B cell (primary cell): ENCODE data around the gene TESK2. TPM values are rescaled to one million over a fixed set of nuclear protein-coding genes. Genes with fewer than 3 reads are reported as not detected.
"Not testable (repeated sequence)": the region's sequence is repeated elsewhere in the genome, so short reads cannot be mapped to it uniquely, and the experiment has no call there.

Experiments used
- ATAC-seq: fragments of 200-7000 bp; cut with Tn5 transposase; one replicate; pipeline ENCODE4 v1.10.0; 2021; ENCODE audit warnings: low read depth, mild to moderate bottlenecking, moderate number of reproducible peaks, moderate library complexity
- CTCF ChIA-PET: fragments of 350-600 bp; sonication (Branson Sonifier 250); formaldehyde crosslinking; loops from one replicate; lab custom pipeline; 2021; ENCODE audit warnings: antibody characterized with exemption, inconsistent platforms; lab: Charles Lee
- POLR2A ChIA-PET: fragments of 350-600 bp; sonication (Branson Sonifier 250); formaldehyde crosslinking; loops from one replicate; lab custom pipeline; 2021; ENCODE audit warnings: antibody characterized with exemption; lab: Charles Lee
- DNase-seq: peaks from one replicate; pipeline ENCODE4 v3.0.0; 2013
- H2AFZ ChIP-seq: 2 replicates; pipeline ENCODE4 v1.6.1; 2012; ENCODE audit warnings: mild to moderate bottlenecking, low read depth, low read length; ENCODE audit not compliant: insufficient read depth, poor library complexity, severe bottlenecking
- H3K27ac ChIP-seq, 2 donors: 1 replicate in 1 of 2; 2 replicates in 1 of 2; pipeline ENCODE4 v1.5.1; 2012 to 2013; ENCODE audit warnings: low read length in 2 of 2, mild to moderate bottlenecking in 2 of 2, moderate library complexity in 1 of 2
- H3K27me3 ChIP-seq, 4 experiments: fragments of 200-600 bp in 1 of 4; sonication (generic) in 1 of 4; replicated peaks in 1 of 4; 1 replicate in 2 of 4; 2 replicates in 2 of 4; pipeline versions ENCODE4 v1.6.1 to v1.7.0; 2013 to 2016; ENCODE audit warnings: low read length in 3 of 4, mild to moderate bottlenecking in 2 of 4, mixed read lengths in 1 of 4, moderate library complexity in 1 of 4; ENCODE audit not compliant: insufficient read depth in 4 of 4, control insufficient read depth in 3 of 4; ENCODE audit errors: control extremely low read depth in 1 of 4
- H3K36me3 ChIP-seq, 2 experiments: replicated peaks in 1 of 2; 1 replicate in 1 of 2; 2 replicates in 1 of 2; pipeline versions ENCODE4 v1.6.1 to v1.7.1; 2013; ENCODE audit warnings: low read length in 1 of 2; ENCODE audit not compliant: insufficient read depth in 2 of 2, control insufficient read depth in 1 of 2; ENCODE audit errors: control extremely low read depth in 1 of 2, extremely low read depth in 1 of 2
- H3K4me1 ChIP-seq, 2 donors: fragments of 200-600 bp in 1 of 2; sonication (generic) in 1 of 2; 1 replicate in 1 of 2; 2 replicates in 1 of 2; pipeline versions ENCODE4 v1.5.1 to v1.6.1; 2013 to 2017; ENCODE audit warnings: low read length in 2 of 2; ENCODE audit not compliant: control insufficient read depth in 2 of 2, insufficient read depth in 2 of 2
- H3K4me2 ChIP-seq: replicated peaks from 2 replicates; pipeline ENCODE3; 2012; ENCODE audit warnings: mild to moderate bottlenecking, low read depth, low read length; ENCODE audit not compliant: poor library complexity, severe bottlenecking
- H3K4me3 ChIP-seq, 5 experiments: fragments of 200-600 bp in 1 of 5; sonication (generic) in 1 of 5; 1 replicate in 3 of 5; 2 replicates in 2 of 5; pipeline versions ENCODE4 v1.5.1 to v1.7.0; 2011 to 2016; ENCODE audit warnings: low read length in 4 of 5, mild to moderate bottlenecking in 4 of 5, low read depth in 2 of 5, control low read depth in 1 of 5, moderate library complexity in 1 of 5; ENCODE audit not compliant: insufficient read depth in 1 of 5; ENCODE audit errors: control extremely low read depth in 1 of 5, extremely low read depth in 1 of 5
- H3K79me2 ChIP-seq: fragments of 200-600 bp; sonication (generic); one replicate; pipeline ENCODE4 v1.6.0; 2016; ENCODE audit warnings: low read length; ENCODE audit not compliant: control insufficient read depth, insufficient read depth
- H3K9ac ChIP-seq: fragments of 200-600 bp; sonication (generic); 2 replicates; pipeline ENCODE4 v1.6.1; 2017; ENCODE audit warnings: mild to moderate bottlenecking, low read length, moderate library complexity
- H3K9me3 ChIP-seq, 3 donors: one replicate each; pipeline versions ENCODE4 v1.6.1 to v1.7.1; 2013; ENCODE audit warnings: low read length in 2 of 3; ENCODE audit not compliant: control insufficient read depth in 2 of 3, insufficient read depth in 1 of 3; ENCODE audit errors: control extremely low read depth in 1 of 3
- H4K20me1 ChIP-seq: 2 replicates; pipeline ENCODE4 v1.6.0; 2012; ENCODE audit warnings: mild to moderate bottlenecking, low read length; ENCODE audit not compliant: insufficient read depth, control insufficient read depth, poor library complexity, severe bottlenecking
- H3K27ac Mint-ChIP-seq: one replicate; pipeline ENCODE4 v1.8.0; 2021; ENCODE audit warnings: mixed read lengths
- H3K27me3 Mint-ChIP-seq: one replicate; pipeline ENCODE4 v1.8.0; 2021; ENCODE audit warnings: mixed read lengths
- H3K4me1 Mint-ChIP-seq: one replicate; pipeline ENCODE4 v1.8.0; 2021; ENCODE audit warnings: mixed read lengths
- H3K4me3 Mint-ChIP-seq: one replicate; pipeline ENCODE4 v1.8.0; 2021; ENCODE audit warnings: mixed read lengths
- H3K9me3 Mint-ChIP-seq: one replicate; pipeline ENCODE4 v1.8.0; 2022; ENCODE audit warnings: mixed read lengths; ENCODE audit not compliant: insufficient read depth
- CTCF ChIP-seq: fragments of 200-600 bp; IDR thresholded peaks from one replicate; pipeline ENCODE4 v1.8.0; 2022; ENCODE audit warnings: antibody characterized with exemption, mild to moderate bottlenecking
- EZH2 ChIP-seq: IDR thresholded peaks from 2 replicates; pipeline ENCODE4 v1.6.1; 2012; ENCODE audit warnings: borderline replicate concordance, low read depth, mild to moderate bottlenecking, moderate library complexity, low read length; ENCODE audit not compliant: insufficient read depth, poor library complexity, severe bottlenecking
- WGBS: methylation state at CpG from one replicate; pipeline ENCODE4 v1.1.5; 2013; ENCODE audit warnings: missing lambda C conversion rate; ENCODE audit not compliant: insufficient coverage; 5-methylcytosine and 5-hydroxymethylcytosine counted together
- intact Hi-C: fragments of 100-400 bp; cut with micrococcal nuclease; formaldehyde crosslinking; loops from one replicate; pipeline ENCODE4 v1.10.0; 2022
- polyA plus RNA-seq: library from polyadenylated mRNA; depleted of rRNA; stranded (reverse); fragments of >200 nt; gene quantifications from 2 replicates; pipeline ENCODE4 v1.2.3, GENCODE V29; 2012
- total RNA-seq, 2 donors: library from RNA; stranded (reverse); fragments of 120-200 nt in 1 of 2; gene quantifications; 1 replicate in 1 of 2; 2 replicates in 1 of 2; pipeline versions ENCODE4 v1.2.3 to v1.2.4, GENCODE V29; 2013 to 2022

The TESK2 gene
- total and polyA plus RNA-seq, 2 donors (not counting 1 experiment from before 2014, with no cell fraction given): 21.7 to 27.0 TPM

GRCh38 chr1:45490121-45490625 lies 790 bp downstream of the TESK2 start:
- Histone ChIP-seq H3K27me3 (no peaks in the 10 kb centered on the region), H3K9ac (peak overlapping the region; percentile 80), H3K36me3 (peaks cover 0 to 12% of the 10 kb centered on the region in 2 experiments), H3K9me3 (no peaks in the 10 kb centered on the region), H3K27ac (peak overlapping the region; percentile 42 to 80), H3K4me2 (peak overlapping the region; percentile 84), H2AFZ (peak overlapping the region; percentile 86), H3K79me2 (peaks cover 53% of the 10 kb centered on the region), H3K4me1 (peaks cover 28% of the 10 kb centered on the region in 2 donors), H3K4me3 (peak overlapping the region; percentile 67 to 88 (median 83)), H4K20me1 (peaks cover 10% of the 10 kb centered on the region)
- no peaks in the 10 kb centered on the region for H3K27me3 Mint-ChIP-seq
- TF ChIP-seq CTCF: no peak
- TF ChIP-seq EZH2: no peak
- no peak for DNase-seq
- H3K9me3 Mint-ChIP-seq: no peaks in the 10 kb centered on the region
- H3K4me3 Mint-ChIP-seq: no peak overlapping the region
- ChIA-PET POLR2A (interaction anchor here (0.6 to 4.0 kb wide), 9 partner anchors 9 to 768 kb away, joined by 4 to 33 read pairs (median 12); partner anchors contain the start of genes CCDC163, MMACHC, MUTYH and TOE1), CTCF (interaction anchor here (0.6 to 11.0 kb wide), 17 partner anchors 10 to 706 kb away, joined by 3 to 478 read pairs (median 16); partner anchors contain the start of genes CCDC163, HECTD3, MMACHC and UROD)
- 1% methylated on average over 16 of the region's 17 CpGs for whole genome bisulfite sequencing
- H3K27ac Mint-ChIP-seq: no peak overlapping the region
- peaks cover 22% of the 10 kb centered on the region for H3K4me1 Mint-ChIP-seq
- intact Hi-C loops: loop anchor here (2.0 to 5.0 kb wide), 3 partner anchors 689 to 1133 kb away; partner anchors contain the start of genes ERI3, PLK3 and RNU5D-1
- no peak for ATAC-seq

DNA sequence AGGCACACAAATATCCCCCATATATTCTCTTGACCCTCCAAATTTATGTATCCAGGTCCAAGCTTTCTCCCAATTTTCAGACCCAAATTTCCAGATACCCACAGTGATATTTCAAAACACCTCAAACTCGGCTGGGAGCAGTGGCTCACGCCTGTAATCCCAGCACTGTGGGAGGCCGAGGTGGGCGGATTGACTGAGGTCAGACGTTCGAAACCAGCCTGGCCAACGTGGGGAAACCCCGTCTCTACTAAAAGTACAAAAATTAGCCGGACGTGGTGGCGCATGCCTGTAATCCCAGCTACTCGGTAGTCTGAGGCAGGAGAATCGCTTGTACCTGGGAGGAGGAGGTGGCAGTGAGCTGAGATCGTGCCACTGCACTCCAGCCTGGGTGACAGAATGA lies 1.6 kb downstream of the TESK2 start:
- H4K20me1 ChIP-seq: peaks cover 10% of the 10 kb centered on the region
- H3K36me3 ChIP-seq, H3K27ac ChIP-seq, DNase-seq, H3K27me3 ChIP-seq, H3K9me3 ChIP-seq, H3K27me3 Mint-ChIP-seq, H3K4me3 Mint-ChIP-seq, intact Hi-C loops, H3K9me3 Mint-ChIP-seq, ATAC-seq: not testable (repeated sequence)
- H3K27ac Mint-ChIP-seq: peak overlapping the region; percentile 38
- WGBS: 74% methylated on average over 11 of the region's 14 CpGs
- H3K4me2 ChIP-seq: peak overlapping the region; percentile 84
- H3K79me2 ChIP-seq: peaks cover 55% of the 10 kb centered on the region
- H3K4me1 Mint-ChIP-seq: peaks cover 22% of the 10 kb centered on the region
- H2AFZ ChIP-seq: peak overlapping the region; percentile 86
- CTCF ChIA-PET: interaction anchor here (0.6 to 11.0 kb wide), 12 partner anchors 19 to 705 kb away, joined by 3 to 478 read pairs (median 4); partner anchors contain the start of gene HECTD3
- POLR2A ChIA-PET: interaction anchor here (0.6 kb wide), 1 partner anchor 69 kb away, joined by 8 read pairs; no protein-coding TSS in a partner anchor
- peak overlapping the region in 3 of 5 experiments; percentile 83 to 88 (median 84) for H3K4me3 ChIP-seq
- peak overlapping the region; percentile 80 for H3K9ac ChIP-seq
- peaks cover 28% of the 10 kb centered on the region in 2 donors for H3K4me1 ChIP-seq
